GDM1 (cell line): Measurements from ENCODE around the gene TEX48.

ENCODE experiments used
- DNase-seq: peaks from one replicate; lab custom pipeline; 2025; lab: John Stamatoyannopoulos, UW

The TEX48 gene

GRCh38 chr9:114666851-114667250 is 15.1 kb downstream of the TEX48 start:
- no peak for DNase-seq

- no peak for DNase-seq
Measured at GRCh38 chr9:114666401-114666800, 15.6 kb downstream of the TEX48 start.

- DNase-seq: no peak
Measured at GRCh38 chr9:114664181-114664580, 17.8 kb downstream of the TEX48 start.

- peak; percentile 10 for DNase-seq
Measured at GRCh38 chr9:114662081-114662989, 19.7 kb downstream of the TEX48 start.

GRCh38 chr9:114657705-114658104 is 24.3 kb downstream of the TEX48 start, which contains the start of gene TEX53:
TEX53 (minus strand) TSS chr9:114657805; CDS start chr9:114657774, 31 bp downstream.
- no peak for DNase-seq

GRCh38 chr9:114656301-114656700 is 25.7 kb downstream of the TEX48 start:
- no peak for DNase-seq

GRCh38 chr9:114655689-114656088 is 26.3 kb downstream of the TEX48 start:
- DNase-seq: no peak

GRCh38 chr9:114653556-114654159 is 28.3 kb downstream of the TEX48 start:
- DNase-seq: peak; percentile 67

GRCh38 chr9:114652776-114653555 is 29.0 kb downstream of the TEX48 start:
- DNase-seq: no peak

GRCh38 chr9:114643896-114644295 is 38.1 kb downstream of the TEX48 start:
- no peak for DNase-seq

- no peak for DNase-seq
Measured at GRCh38 chr9:114643001-114643400, 39.0 kb downstream of the TEX48 start.

- peak; percentile 46 for DNase-seq
Measured at GRCh38 chr9:114641967-114642366, 40.0 kb downstream of the TEX48 start.

- no peak for DNase-seq
Measured at GRCh38 chr9:114638404-114638803, 43.6 kb downstream of the TEX48 start.

GRCh38 chr9:114634387-114634786 is 47.6 kb downstream of the TEX48 start:
- no peak for DNase-seq

- DNase-seq: no peak
Measured at GRCh38 chr9:114633438-114634089, 48.4 kb downstream of the TEX48 start.

GRCh38 chr9:114631166-114631565 is 50.8 kb downstream of the TEX48 start:
- DNase-seq: no peak

- DNase-seq: no peak
Measured at GRCh38 chr9:114629563-114630090, 52.4 kb downstream of the TEX48 start.

GRCh38 chr9:114627553-114627952 is 54.4 kb downstream of the TEX48 start:
- DNase-seq: no peak

GRCh38 chr9:114626415-114627020 is 55.5 kb downstream of the TEX48 start:
- DNase-seq: no peak

GRCh38 chr9:114624677-114625076 is 57.3 kb downstream of the TEX48 start:
- no peak for DNase-seq

- no peak for DNase-seq
Measured at GRCh38 chr9:114621975-114622609, 59.9 kb downstream of the TEX48 start.
